ENCODE data around the gene ADGRV1.

DNA sequence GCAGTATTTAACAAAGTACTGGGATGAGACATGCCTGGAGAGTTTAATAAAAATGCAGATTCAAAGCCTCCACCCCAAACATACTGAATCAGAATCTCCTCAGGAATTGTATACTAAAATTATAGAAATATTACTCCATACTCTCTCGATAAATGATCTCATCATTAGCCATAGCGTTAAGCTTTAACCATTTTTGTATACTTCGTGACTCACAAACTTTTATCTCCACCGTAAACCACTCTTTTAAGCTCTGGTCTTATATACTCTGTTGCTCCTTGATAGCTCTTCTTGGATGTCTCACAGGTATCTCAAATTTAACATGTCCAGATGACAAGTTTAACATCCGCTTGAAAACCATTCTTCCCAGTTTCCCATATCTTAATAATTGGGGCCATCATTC is 327.8 kb downstream of the ADGRV1 start:
- TF ChIP-seq POLR2A (IDR thresholded peaks at IDR 0.05) (no peak), POLR2AphosphoS5 (IDR thresholded peaks at IDR 0.05) (no peak)
- TF ChIP-seq, protein P1, sequence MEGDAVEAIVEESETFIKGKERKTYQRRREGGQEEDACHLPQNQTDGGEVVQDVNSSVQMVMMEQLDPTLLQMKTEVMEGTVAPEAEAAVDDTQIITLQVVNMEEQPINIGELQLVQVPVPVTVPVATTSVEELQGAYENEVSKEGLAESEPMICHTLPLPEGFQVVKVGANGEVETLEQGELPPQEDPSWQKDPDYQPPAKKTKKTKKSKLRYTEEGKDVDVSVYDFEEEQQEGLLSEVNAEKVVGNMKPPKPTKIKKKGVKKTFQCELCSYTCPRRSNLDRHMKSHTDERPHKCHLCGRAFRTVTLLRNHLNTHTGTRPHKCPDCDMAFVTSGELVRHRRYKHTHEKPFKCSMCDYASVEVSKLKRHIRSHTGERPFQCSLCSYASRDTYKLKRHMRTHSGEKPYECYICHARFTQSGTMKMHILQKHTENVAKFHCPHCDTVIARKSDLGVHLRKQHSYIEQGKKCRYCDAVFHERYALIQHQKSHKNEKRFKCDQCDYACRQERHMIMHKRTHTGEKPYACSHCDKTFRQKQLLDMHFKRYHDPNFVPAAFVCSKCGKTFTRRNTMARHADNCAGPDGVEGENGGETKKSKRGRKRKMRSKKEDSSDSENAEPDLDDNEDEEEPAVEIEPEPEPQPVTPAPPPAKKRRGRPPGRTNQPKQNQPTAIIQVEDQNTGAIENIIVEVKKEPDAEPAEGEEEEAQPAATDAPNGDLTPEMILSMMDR (IDR thresholded peaks at IDR 0.05) = no peak
